Measurements from ENCODE around the gene ZNF614. TPM values are rescaled to one million over a fixed set of nuclear protein-coding genes. Genes with fewer than 3 reads are reported as not detected.

The ZNF614 gene
- total RNA-seq, result 14.2 and 15.3 TPM in 2 replicates

DNA sequence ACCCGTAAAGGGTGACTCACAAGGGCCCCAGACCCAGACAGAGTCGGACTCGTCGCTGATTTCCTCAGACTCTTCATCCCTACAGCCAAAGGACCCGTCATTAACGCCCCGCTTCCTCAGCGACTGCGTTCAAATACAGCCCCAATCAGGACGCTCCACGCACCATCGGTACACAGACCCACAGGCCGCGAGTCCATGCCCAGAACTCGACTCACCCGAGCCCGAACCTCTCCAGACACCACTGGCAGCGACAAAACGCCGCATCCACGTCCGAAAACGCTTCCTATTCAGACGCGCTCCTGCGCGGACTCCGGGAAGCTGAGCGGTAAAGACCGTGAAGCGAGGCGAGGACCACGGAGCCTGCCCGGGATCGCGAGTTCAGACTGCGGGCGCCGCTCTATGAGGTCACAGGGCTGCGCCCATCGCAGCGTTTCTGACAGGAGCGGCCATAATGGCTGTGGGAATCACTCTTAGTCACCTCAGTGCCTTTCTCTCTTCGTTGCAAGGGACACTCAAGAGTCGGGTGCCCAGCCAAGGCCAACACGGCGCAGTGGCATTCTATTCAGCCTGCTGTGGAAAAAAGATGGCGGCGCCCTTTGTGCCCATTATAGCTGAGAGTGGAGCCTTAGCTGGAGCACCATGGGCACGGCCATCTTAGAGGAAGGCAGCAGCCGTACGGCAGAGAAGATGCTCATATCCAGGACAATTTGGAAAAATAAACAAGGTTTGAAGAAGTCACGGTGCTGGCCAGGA is at the start of gene ZNF614:
ZNF614 (minus strand) TSS at position 353 of the 753 bp plus-strand sequence. CDS start 2,634 bp downstream, outside the sequence.

DNA sequence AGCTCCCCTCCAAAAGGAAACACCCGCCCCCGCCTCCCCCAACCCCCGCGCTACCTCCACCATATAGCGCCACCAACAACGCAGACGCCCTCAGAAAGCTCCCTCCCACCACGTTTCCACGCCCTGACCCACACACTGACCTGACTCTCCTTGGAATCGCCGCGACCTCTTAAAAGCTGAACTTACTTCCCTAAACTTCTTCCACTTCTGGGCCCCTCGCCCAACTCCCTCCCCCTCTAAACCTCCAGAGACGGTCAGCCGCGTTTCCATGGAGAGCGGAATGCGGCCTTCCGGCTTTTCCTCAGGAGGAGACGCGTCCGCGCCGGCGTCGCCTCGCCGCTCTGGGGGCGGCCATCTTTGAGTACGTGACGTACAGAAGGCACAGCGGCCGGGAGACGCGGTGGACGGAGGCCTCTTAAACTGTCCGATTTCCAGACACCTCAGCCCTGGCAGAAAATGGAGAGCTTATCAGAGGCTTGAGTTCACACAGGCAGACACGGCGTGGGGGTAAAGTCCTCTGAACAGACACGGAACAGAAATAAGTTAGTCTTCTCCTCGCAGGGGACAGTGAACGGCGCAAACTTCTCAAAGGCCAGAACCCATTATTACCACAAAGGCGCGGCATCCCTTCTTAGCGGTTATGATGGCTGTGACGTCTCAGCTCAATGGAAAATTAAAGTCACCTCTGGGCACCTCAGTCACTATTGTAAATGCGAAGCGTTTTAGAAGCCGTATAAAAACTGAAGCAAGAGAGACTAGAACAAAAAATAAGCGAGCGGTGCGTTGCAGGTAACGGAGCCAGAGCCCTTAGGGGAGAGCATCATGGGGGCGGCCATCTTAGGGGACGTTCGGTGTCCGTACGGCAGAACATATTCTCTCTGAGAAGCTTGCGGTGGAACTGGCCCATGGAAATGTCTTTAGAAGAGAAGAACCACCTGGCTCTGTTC is 20.6 kb upstream of the ZNF614 start, which contains the start of gene ZNF432:
ZNF432 (minus strand) TSS at position 284 of the 947 bp plus-strand sequence. CDS start 1,970 bp downstream, outside the sequence.

DNA sequence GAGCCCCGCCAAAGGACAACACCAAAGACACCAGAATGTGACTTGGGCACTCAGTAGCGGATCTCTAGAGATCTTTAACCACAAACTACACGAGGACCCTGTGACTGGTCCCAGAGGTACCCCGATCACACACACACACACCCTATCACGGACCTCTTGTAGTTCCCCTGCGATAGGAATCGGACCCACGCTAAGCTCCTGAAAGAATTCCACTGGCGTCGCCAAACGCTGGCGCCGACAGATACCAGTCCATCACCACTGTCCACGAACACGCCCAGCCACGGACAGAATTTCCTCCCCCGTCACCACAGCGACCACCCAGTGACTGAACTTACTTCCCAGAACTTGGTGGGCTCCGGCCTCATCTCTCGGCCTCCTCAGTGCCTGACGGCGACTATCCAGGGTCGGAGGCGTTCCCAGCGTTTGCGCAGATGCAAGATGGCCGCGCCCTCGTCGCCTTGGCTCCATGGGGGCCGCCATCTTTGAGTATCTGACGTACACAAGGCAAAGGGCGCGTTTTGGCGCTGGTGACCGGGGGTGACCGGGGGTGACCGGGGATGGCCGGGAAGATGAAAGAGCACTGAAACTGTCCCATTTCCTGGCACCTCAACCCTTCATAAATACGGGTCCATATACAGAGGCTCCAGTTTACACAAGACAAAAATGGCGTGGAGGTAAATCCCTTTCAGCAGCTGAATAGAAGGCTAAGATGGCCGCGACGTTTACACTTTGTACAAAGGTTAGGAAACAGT is 20.2 kb downstream of the ZNF614 start, which contains the start of gene ZNF615:
ZNF615 (minus strand) TSS at position 406 of the 752 bp plus-strand sequence. CDS start 4,500 bp downstream, outside the sequence.

DNA sequence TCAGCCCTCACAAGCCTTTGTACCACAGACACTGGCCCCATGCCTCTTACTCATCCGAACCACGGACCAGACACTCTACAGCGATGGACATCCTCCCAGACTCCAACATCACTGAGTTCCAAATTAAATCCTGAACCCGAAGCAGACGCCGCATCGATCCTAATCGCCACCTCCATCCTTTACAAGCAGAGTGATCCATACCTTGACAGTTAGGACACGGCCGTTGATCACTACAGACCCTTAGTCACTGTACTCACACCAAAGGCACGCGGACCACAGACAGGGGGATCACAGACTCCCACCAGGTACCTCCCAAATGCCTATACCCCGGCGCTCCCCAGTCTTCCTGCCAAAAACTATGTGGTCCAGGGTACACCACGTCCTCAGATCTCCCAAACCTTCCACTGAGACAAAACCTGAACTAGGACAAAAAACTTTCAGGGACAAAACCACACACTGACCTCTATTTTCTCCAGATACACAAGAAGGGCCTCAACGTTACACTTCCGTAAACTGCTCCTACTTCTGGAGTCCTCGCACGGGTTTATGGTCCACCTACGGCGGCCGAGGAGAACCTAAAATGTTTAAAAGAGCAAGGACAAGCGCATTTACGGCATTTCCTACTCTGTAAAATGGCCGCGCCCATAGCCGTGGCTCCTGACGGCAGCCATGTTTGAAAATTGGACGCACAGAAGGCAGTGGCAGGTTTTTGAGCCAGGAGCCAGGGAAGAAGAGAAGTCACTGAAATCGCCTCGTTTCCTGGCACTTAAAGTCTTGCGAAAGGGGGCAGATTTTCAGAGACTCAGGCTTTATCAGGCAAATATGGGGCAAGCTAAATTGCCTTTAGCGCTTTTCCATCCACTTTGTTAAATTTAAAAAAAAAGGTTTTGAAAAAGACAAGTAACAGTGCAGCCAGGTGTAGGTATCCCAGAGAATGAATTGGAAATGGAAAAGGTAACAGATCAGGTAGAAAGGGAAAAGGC is 41.6 kb downstream of the ZNF614 start, which contains the start of gene ZNF350:
ZNF350 (minus strand) TSS at position 532 of the 983 bp plus-strand sequence. CDS start 12,480 bp downstream, outside the sequence.

Other genes with a start within 250 kb of the ZNF614 start
- gene FPR3, start 233.2 kb downstream of the ZNF614 start, total RNA-seq, result not detected in 2 replicates
- gene ZNF577, start 140.4 kb downstream of the ZNF614 start, total RNA-seq, result 10.6 and 11.2 TPM in 2 replicates
- gene ZNF649, start 123.4 kb downstream of the ZNF614 start, total RNA-seq, result 5.5 and 8.0 TPM in 2 replicates
- 7.3 and 9.0 TPM in 2 replicates for gene ZNF613, start 100.9 kb downstream of the ZNF614 start, total RNA-seq
- 11.2 and 17.9 TPM in 2 replicates for gene ZNF350, start 41.5 kb downstream of the ZNF614 start, total RNA-seq
- gene ZNF615, start 20.2 kb downstream of the ZNF614 start, total RNA-seq, result 16.0 and 17.8 TPM in 2 replicates
- 11.0 and 14.8 TPM in 2 replicates for gene ZNF432, start 20.5 kb upstream of the ZNF614 start, total RNA-seq
- gene ZNF841, start 67.4 kb upstream of the ZNF614 start, total RNA-seq, result 26.9 and 39.0 TPM in 2 replicates
- gene ZNF616, start 111.6 kb upstream of the ZNF614 start, total RNA-seq, result 9.1 and 12.5 TPM in 2 replicates
- 13.6 and 13.9 TPM in 2 replicates for gene ZNF836, start 143.2 kb upstream of the ZNF614 start, total RNA-seq
- gene PPP2R1A, start 161.7 kb upstream of the ZNF614 start, total RNA-seq, result 155 TPM in 2 replicates
- gene ZNF766, start 241.2 kb upstream of the ZNF614 start, total RNA-seq, result 16.1 and 16.7 TPM in 2 replicates